IPS-20b (cell line): ENCODE results near the gene VPS11.
"Not testable (repeated sequence)": the region's sequence is repeated elsewhere in the genome, so short reads cannot be mapped to it uniquely, and the experiment has no call there.

Experiments
- H3K27ac ChIP-seq: one replicate; pipeline ENCODE4 v1.5.1; 2013; ENCODE audit warnings: low read length
- H3K27me3 ChIP-seq: 2 replicates; pipeline ENCODE4 v1.6.1; 2013; ENCODE audit warnings: mild to moderate bottlenecking, low read length, inconsistent platforms; ENCODE audit not compliant: insufficient read depth
- H3K36me3 ChIP-seq: 2 replicates; pipeline ENCODE4 v1.6.1; 2013; ENCODE audit warnings: low read depth, mild to moderate bottlenecking, inconsistent platforms, low read length, moderate library complexity; ENCODE audit not compliant: insufficient read depth
- H3K4me1 ChIP-seq: 2 replicates; pipeline ENCODE4 v1.6.1; 2013; ENCODE audit warnings: mild to moderate bottlenecking, control low read depth, inconsistent platforms, low read length, moderate library complexity; ENCODE audit not compliant: insufficient read depth
- H3K4me3 ChIP-seq: 2 replicates; pipeline ENCODE4 v1.5.1; 2013; ENCODE audit warnings: mild to moderate bottlenecking, low read length, inconsistent platforms
- H3K9ac ChIP-seq: 2 replicates; pipeline ENCODE4 v1.6.1; 2013; ENCODE audit warnings: low read depth, mild to moderate bottlenecking, inconsistent platforms, low read length, moderate library complexity
- H3K9me3 ChIP-seq: 2 replicates; pipeline ENCODE4 v1.6.1; 2013; ENCODE audit warnings: mild to moderate bottlenecking, low read depth, low read length, inconsistent platforms; ENCODE audit not compliant: insufficient read depth

The VPS11 gene

DNA sequence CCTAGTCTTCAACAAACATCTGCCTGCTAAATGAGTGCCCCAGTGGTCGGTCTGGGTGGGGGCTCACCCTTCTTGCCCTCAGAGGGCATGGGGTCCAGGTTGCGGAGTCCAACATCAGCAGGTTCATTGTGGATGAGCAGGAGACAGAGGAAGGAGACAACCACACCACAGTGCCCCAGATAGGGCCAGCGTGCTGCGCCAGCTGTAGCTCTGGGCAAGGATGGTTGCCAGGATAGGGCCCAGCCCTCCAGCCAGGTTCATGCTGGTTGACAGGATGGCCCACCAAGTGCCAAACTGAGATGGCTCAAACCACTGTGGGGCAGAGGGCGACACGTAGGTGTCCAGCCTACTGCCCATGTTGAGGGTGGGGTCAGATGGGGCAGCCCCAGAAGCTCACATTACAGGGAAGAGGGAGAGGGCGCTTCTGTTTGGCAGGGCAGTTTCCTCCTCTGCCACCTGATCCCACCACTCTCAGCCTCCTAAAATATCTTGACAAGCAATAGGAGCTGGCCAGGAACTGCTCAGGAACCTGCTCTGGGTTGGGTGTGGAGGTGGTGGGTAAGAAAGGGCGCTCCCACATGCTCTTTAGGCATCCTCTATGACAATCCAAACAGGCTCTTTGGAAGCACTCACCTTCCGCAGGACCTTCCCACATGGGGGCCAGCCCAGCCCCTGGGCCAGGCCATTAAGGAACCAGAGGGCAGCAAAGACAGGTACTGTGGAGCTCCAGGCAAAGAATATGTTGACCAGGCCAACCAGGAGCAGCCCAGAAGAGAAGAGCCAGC is 39.9 kb upstream of the VPS11 start:
- no peak overlapping the region for H3K4me3 ChIP-seq
- no peaks in the 10 kb centered on the region for H3K27me3 ChIP-seq
- peak overlapping the region; percentile 98; the same call in 1 of the 2 replicates for H3K9ac ChIP-seq
- peaks cover 62% of the 10 kb centered on the region for H3K36me3 ChIP-seq
- H3K9me3 ChIP-seq = no peaks in the 10 kb centered on the region
- H3K4me1 ChIP-seq = peaks cover 10% of the 10 kb centered on the region
- no peak overlapping the region for H3K27ac ChIP-seq

DNA sequence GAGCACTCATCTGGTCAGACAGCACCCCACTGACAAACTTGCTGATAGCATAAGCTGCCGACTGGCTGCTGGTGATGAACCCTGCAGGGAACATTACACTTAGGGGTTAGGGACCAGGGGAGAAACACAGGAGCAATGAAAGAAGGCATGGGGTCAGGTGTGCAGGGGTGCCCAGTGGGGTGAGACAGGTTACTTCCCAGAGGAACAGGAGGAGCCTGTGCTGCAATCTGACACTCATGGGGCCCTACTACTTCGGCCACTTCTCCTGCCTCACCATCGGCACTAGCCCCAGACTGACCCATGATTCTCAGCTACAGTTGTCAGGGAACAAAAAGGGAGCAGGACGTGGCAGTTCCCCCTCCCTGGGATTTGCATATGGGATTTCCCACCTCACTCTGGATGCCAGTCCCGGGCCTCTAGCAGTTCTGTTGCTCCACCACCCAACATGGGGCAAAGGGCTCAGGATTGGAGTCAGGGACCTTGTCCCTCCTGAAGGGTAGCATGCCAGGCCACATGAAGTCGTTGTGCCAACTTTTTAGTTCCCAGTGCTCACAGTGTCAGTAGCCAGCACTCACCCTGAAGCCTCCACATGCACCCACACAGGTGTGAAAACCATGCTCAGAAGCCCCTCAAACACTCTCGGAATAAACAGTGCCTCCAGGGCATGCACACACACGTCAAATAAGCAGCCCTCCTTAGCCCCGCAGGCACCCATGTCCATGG is 39.1 kb upstream of the VPS11 start:
- Histone ChIP-seq H3K27ac (no peak overlapping the region), H3K27me3 (no peaks in the 10 kb centered on the region), H3K4me3 (peak overlapping the region; percentile 97), H3K36me3 (peaks cover 55% of the 10 kb centered on the region), H3K9me3 (no peaks in the 10 kb centered on the region), H3K4me1 (peaks cover 10% of the 10 kb centered on the region), H3K9ac (peak overlapping the region; percentile 98; the same call in 1 of the 2 replicates)

DNA sequence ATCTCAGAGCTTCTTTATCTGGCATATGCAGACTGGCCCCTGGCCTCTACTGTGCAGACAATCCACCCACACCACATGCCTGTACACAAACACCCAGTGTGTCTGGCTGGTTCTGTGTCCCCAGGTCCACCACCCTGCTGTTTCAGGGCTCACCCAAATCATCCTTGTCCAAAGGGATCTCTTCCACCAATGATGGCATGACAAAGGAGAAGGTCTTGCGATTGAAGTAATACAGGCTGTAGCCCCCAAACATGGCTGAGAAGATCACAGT is 38.6 kb upstream of the VPS11 start:
- H3K27ac ChIP-seq = no peak overlapping the region
- H3K36me3 ChIP-seq = peaks cover 50% of the 10 kb centered on the region
- no peaks in the 10 kb centered on the region for H3K27me3 ChIP-seq
- peaks cover 10% of the 10 kb centered on the region for H3K4me1 ChIP-seq
- H3K4me3 ChIP-seq = peak overlapping the region; percentile 97
- H3K9ac ChIP-seq = peak overlapping the region; percentile 98; the same call in 1 of the 2 replicates
- H3K9me3 ChIP-seq = no peaks in the 10 kb centered on the region

DNA sequence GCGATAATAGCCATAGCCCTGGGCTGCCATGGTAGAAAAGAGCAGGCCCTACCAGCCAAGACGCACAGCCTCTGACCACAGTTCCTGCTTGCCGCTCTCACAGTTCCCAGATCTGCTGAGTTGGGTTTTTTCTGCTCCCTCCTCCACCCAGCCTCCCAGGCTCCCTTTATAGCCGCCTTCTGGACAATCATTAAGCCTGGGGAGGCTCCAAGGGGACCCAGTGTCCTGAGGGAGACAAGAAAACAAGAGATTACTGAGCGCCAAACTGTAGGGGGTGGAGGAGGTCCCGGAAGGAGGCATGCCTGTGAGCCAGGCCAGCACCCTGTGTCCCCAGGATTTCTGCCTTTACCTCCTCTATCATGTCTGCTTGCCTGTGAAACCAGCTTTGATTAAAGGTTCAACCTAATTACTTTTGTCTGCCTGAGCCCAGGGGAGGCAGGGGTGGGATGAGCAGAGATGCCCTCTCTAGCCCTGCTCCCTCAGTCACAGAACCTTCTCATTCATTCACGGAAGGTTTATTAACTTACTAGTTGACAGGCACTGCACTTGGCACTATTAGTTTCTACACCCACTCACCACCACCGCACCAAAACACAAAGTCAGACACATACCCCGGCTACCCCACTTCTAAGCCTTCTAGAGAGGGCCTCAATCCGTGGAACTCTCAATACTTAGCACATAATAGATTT is 38.1 kb upstream of the VPS11 start:
- Histone ChIP-seq H3K27ac (no peak overlapping the region), H3K4me3 (peak overlapping the region; percentile 97), H3K9me3 (no peaks in the 10 kb centered on the region), H3K4me1 (peaks cover 10% of the 10 kb centered on the region), H3K36me3 (peaks cover 45% of the 10 kb centered on the region), H3K9ac (peak overlapping the region; percentile 98), H3K27me3 (no peaks in the 10 kb centered on the region)

- Histone ChIP-seq H3K27me3 (no peaks in the 10 kb centered on the region), H3K4me3 (peak overlapping the region; percentile 97), H3K36me3 (peaks cover 40% of the 10 kb centered on the region), H3K27ac (peak overlapping the region; percentile 72), H3K4me1 (peaks cover 10% of the 10 kb centered on the region), H3K9me3 (no peaks in the 10 kb centered on the region), H3K9ac (peak overlapping the region; percentile 98)
These were observed 37.6 kb upstream of the VPS11 start for GRCh38 chr11:119030029-119030328.

GRCh38 chr11:119030329-119031047 is 37.1 kb upstream of the VPS11 start, which contains the start of gene SLC37A4:
Gene SLC37A4 (minus strand): TSS chr11:119030877.
- H3K4me3 ChIP-seq = peak within 1 kb of the TSS; percentile 97
- no peaks in the 10 kb centered on the region for H3K27me3 ChIP-seq
- peaks cover 35% of the 10 kb centered on the region for H3K36me3 ChIP-seq
- H3K9me3 ChIP-seq = no peaks in the 10 kb centered on the region
- peak within 1 kb of the TSS; percentile 98 for H3K9ac ChIP-seq
- peak within 1 kb of the TSS; percentile 72 for H3K27ac ChIP-seq
- peaks cover 10% of the 10 kb centered on the region for H3K4me1 ChIP-seq

- Histone ChIP-seq H3K9ac (no peak overlapping the region), H3K4me1 (peaks cover 10% of the 10 kb centered on the region), H3K27me3 (no peaks in the 10 kb centered on the region)
These were observed 35.7 kb upstream of the VPS11 start for GRCh38 chr11:119031912-119032280.

DNA sequence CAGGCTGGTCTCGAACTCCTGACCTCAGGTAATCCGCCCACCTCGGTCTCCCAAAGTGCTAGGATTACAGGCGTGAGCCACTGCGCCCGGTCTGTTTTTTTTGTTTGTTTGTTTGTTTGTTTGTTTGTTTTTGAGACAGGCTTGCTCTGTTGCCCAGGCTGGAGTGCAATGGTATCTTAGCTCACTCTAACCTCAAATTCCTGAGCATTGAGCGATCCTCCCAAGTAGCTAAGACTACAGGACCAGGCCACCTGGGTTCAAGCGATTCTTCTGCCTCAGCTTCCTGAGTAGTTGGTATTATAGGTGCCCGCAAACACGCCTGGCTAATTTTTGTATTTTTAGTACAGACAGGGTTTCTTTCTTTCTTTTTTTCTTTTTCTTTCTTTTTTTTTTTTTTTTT is 34.2 kb upstream of the VPS11 start:
- not testable (repeated sequence) for H3K27me3 ChIP-seq, H3K36me3 ChIP-seq, H3K27ac ChIP-seq, H3K9me3 ChIP-seq, H3K9ac ChIP-seq, H3K4me3 ChIP-seq
- H3K4me1 ChIP-seq = peaks cover 10% of the 10 kb centered on the region

More at GRCh38 chr11:119031912-119032280, 35.7 kb upstream of the VPS11 start:
- no peak overlapping the region for H3K4me3 ChIP-seq
- H3K36me3 ChIP-seq = peaks cover 22% of the 10 kb centered on the region
- no peaks in the 10 kb centered on the region for H3K9me3 ChIP-seq
- no peak overlapping the region for H3K27ac ChIP-seq

GRCh38 chr11:119034813-119035212 is 32.8 kb upstream of the VPS11 start:
- Histone ChIP-seq H3K36me3 (no peaks in the 10 kb centered on the region), H3K9me3 (no peaks in the 10 kb centered on the region), H3K27me3 (no peaks in the 10 kb centered on the region), H3K9ac (no peak overlapping the region), H3K4me1 (peaks cover under 1% of the 10 kb centered on the region), H3K4me3 (no peak overlapping the region), H3K27ac (no peak overlapping the region)

GRCh38 chr11:119038884-119039283 is 28.7 kb upstream of the VPS11 start:
- no peak overlapping the region for H3K27ac ChIP-seq
- no peaks in the 10 kb centered on the region for H3K36me3 ChIP-seq
- no peaks in the 10 kb centered on the region for H3K9me3 ChIP-seq
- H3K4me1 ChIP-seq = no peaks in the 10 kb centered on the region; the same call in 1 of the 2 replicates
- H3K27me3 ChIP-seq = no peaks in the 10 kb centered on the region
- no peak overlapping the region for H3K4me3 ChIP-seq
- H3K9ac ChIP-seq = no peak overlapping the region

- not testable (repeated sequence) for H3K27ac ChIP-seq, H3K9ac ChIP-seq, H3K9me3 ChIP-seq, H3K36me3 ChIP-seq, H3K4me3 ChIP-seq, H3K4me1 ChIP-seq, H3K27me3 ChIP-seq
These were observed 28.1 kb upstream of the VPS11 start for GRCh38 chr11:119039471-119039870.
